ENCODE results near the gene OLFM4. TPM values are rescaled to one million over a fixed set of nuclear protein-coding genes. Genes with fewer than 3 reads are reported as not detected.

OLFM4 gene
- total RNA-seq, 1 donor from 2014 or later: not detected

- DNase-seq (ENCODE audit: low spot score in 2 of 2): no peak
- Histone ChIP-seq H3K27me3 (no peaks in the 10 kb centered on the region), H3K4me3 (no peak overlapping the region), H3K36me3 (no peaks in the 10 kb centered on the region), H3K9me3 (no peaks in the 10 kb centered on the region), H3K4me1 (no peaks in the 10 kb centered on the region), H3K27ac (no peak overlapping the region)
- intact Hi-C loops (cut with DNase I): no loop called here
- TF ChIP-seq, protein P1, sequence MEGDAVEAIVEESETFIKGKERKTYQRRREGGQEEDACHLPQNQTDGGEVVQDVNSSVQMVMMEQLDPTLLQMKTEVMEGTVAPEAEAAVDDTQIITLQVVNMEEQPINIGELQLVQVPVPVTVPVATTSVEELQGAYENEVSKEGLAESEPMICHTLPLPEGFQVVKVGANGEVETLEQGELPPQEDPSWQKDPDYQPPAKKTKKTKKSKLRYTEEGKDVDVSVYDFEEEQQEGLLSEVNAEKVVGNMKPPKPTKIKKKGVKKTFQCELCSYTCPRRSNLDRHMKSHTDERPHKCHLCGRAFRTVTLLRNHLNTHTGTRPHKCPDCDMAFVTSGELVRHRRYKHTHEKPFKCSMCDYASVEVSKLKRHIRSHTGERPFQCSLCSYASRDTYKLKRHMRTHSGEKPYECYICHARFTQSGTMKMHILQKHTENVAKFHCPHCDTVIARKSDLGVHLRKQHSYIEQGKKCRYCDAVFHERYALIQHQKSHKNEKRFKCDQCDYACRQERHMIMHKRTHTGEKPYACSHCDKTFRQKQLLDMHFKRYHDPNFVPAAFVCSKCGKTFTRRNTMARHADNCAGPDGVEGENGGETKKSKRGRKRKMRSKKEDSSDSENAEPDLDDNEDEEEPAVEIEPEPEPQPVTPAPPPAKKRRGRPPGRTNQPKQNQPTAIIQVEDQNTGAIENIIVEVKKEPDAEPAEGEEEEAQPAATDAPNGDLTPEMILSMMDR (IDR thresholded peaks at IDR 0.05): no peak
Observed at GRCh38 chr13:53090461-53090860, 61.8 kb downstream of the OLFM4 start.

DNA sequence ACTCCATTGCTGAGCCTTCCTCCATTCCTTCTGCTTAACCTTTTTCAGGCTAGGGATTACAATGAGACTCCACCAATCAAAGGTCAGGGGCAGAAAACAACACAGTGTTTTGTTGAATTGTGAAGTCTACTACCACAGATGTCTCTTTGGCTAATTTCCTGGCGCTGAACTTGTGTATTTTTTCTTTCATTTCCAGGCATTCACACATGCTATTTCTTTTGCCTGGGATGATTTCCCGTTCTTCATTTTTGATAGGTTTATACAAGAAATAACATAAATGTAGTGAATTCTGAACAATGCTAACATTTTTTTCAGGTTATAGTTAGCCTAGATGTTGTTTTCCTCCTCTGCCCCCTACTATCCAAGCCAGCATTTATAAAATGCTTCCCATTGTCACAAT is 64.3 kb downstream of the OLFM4 start:
- TF ChIP-seq, protein P1 (IDR thresholded peaks at IDR 0.05): no peak
- intact Hi-C loops (cut with DNase I): no loop called here
- DNase-seq (ENCODE audit: low spot score in 2 of 2): no peak
- Histone ChIP-seq H3K9me3 (no peaks in the 10 kb centered on the region), H3K36me3 (no peaks in the 10 kb centered on the region), H3K4me3 (no peak overlapping the region), H3K27me3 (no peaks in the 10 kb centered on the region), H3K4me1 (no peaks in the 10 kb centered on the region), H3K27ac (no peak overlapping the region)

DNA sequence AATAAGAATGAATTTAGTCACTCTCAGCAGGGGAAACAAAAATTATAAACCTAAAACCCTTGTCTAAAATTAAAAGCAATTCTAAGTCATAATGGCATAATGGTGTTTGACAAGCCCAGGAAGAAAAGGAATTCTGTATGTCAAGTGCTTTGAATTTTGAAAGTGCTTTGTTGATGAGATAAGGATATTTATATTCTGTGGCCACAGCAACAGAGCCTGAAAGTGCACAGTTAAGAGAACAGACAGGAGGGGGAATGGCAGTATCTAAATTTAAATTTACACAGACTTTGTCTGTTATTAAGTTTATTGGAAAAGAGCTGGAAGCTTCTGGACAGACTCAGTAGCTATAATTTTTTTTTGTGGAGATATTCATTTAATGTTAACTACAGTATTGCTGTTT is 69.8 kb downstream of the OLFM4 start:
- DNase-seq (ENCODE audit: low spot score in 2 of 2): no peak
- H3K9me3 ChIP-seq: no peaks in the 10 kb centered on the region
- no peaks in the 10 kb centered on the region for H3K36me3 ChIP-seq
- no peaks in the 10 kb centered on the region for H3K27me3 ChIP-seq
- intact Hi-C loops (cut with DNase I): no loop called here
- H3K4me3 ChIP-seq: no peak overlapping the region
- no peak overlapping the region for H3K27ac ChIP-seq
- no peaks in the 10 kb centered on the region for H3K4me1 ChIP-seq
- TF ChIP-seq, protein P1 (IDR thresholded peaks at IDR 0.05): no peak

GRCh38 chr13:53100394-53101063 is 71.9 kb downstream of the OLFM4 start:
- Histone ChIP-seq H3K36me3 (no peaks in the 10 kb centered on the region), H3K4me1 (no peaks in the 10 kb centered on the region), H3K27ac (no peak overlapping the region), H3K4me3 (no peak overlapping the region), H3K9me3 (no peaks in the 10 kb centered on the region), H3K27me3 (no peaks in the 10 kb centered on the region)
- DNase-seq (ENCODE audit: low spot score in 2 of 2): no peak
- intact Hi-C loops (cut with DNase I): no loop called here
- TF ChIP-seq, protein P1 (IDR thresholded peaks at IDR 0.05): no peak

Other genes with a start within 250 kb of the OLFM4 start
- not detected for gene PCDH8, start 180.2 kb upstream of the OLFM4 start, total RNA-seq